Endothelial cell of umbilical vein (primary cell): Measurements from ENCODE around the gene SUPT3H. TPM values are rescaled to one million over a fixed set of nuclear protein-coding genes. Genes with fewer than 3 reads are reported as not detected.

Experiments used
- BruUV-seq: library from RNA; stranded (reverse); fragments of 400-500 nt; replicated peaks from 2 replicates; lab custom pipeline; 2021; lab: Mats Ljungman, UMichigan
- CTCF ChIA-PET: fragments of 300-600, 350-600 bp; sonication (Branson Sonifier 250); formaldehyde crosslinking; loops from one replicate; lab custom pipeline; 2021; ENCODE audit warnings: antibody characterized with exemption, inconsistent platforms; lab: Charles Lee
- POLR2A ChIA-PET: fragments of 300-600, 350-600 bp; sonication (Branson Sonifier 250); formaldehyde crosslinking; loops from one replicate; lab custom pipeline; 2021; ENCODE audit warnings: antibody characterized with exemption, inconsistent platforms; lab: Charles Lee
- DNase-seq: peaks from one replicate; pipeline ENCODE4 v3.0.0-alpha.2; 2011; ENCODE audit warnings: low read depth, low spot score
- FAIRE-seq: peaks from 2 replicates; lab custom pipeline; 2011; peaks lifted over from hg19 to GRCh38; lab: Jason Lieb, UNC
- H2AFZ ChIP-seq: 2 replicates; pipeline ENCODE4 v1.6.0; 2012; ENCODE audit warnings: low read depth, low read length, control low read depth, inconsistent platforms
- H3K27ac ChIP-seq: 2 replicates; pipeline ENCODE4 v1.5.1; 2011; ENCODE audit warnings: low read depth, mild to moderate bottlenecking, control low read depth, low read length, moderate library complexity; ENCODE audit not compliant: insufficient read depth
- H3K27me3 ChIP-seq, 2 experiments: 2 replicates each; pipeline versions ENCODE4 v1.6.0 to v1.6.1; 2011; ENCODE audit warnings: low read length in 2 of 2, mixed read lengths in 1 of 2; ENCODE audit not compliant: control insufficient read depth in 2 of 2, insufficient read depth in 2 of 2
- H3K36me3 ChIP-seq, 2 experiments: 2 replicates in 1 of 2; 3 replicates in 1 of 2; pipeline ENCODE4 v1.5.1; 2011; ENCODE audit warnings: low read length in 2 of 2, mild to moderate bottlenecking in 1 of 2, moderate library complexity in 1 of 2; ENCODE audit not compliant: control insufficient read depth in 2 of 2, insufficient read depth in 2 of 2; ENCODE audit errors: extremely low read depth in 1 of 2
- H3K4me1 ChIP-seq: 3 replicates; pipeline ENCODE4 v1.5.1; 2011; ENCODE audit warnings: mild to moderate bottlenecking, low read length; ENCODE audit not compliant: control insufficient read depth, insufficient read depth; ENCODE audit errors: extremely low read depth
- H3K4me2 ChIP-seq: 2 replicates; pipeline ENCODE4 v1.6.1; 2011; ENCODE audit warnings: low read length, control low read depth, mixed read lengths; ENCODE audit not compliant: insufficient read depth
- H3K4me3 ChIP-seq, 3 experiments: fragments of 200-600 bp in 1 of 3; sonication (generic), shearing (Covaris generic) in 1 of 3; replicated peaks in 1 of 3; 2 replicates each; pipeline ENCODE4 v1.5.1; 2011 to 2016; ENCODE audit warnings: control low read depth in 3 of 3, low read length in 3 of 3, mild to moderate bottlenecking in 2 of 3, inconsistent platforms in 1 of 3, low read depth in 1 of 3, moderate library complexity in 1 of 3; ENCODE audit not compliant: insufficient read depth in 1 of 3
- H3K79me2 ChIP-seq: 2 replicates; pipeline ENCODE4 v1.6.0; 2012; ENCODE audit warnings: low read length, inconsistent platforms; ENCODE audit not compliant: control insufficient read depth, insufficient read depth
- H3K9ac ChIP-seq: replicated peaks from 2 replicates; pipeline ENCODE3; 2011; ENCODE audit warnings: low read length, control low read depth; ENCODE audit not compliant: insufficient read depth; ENCODE audit errors: extremely low read depth
- H3K9me1 ChIP-seq: replicated peaks from 3 replicates; pipeline ENCODE4 v1.6.0; 2011; ENCODE audit warnings: mild to moderate bottlenecking, low read length; ENCODE audit not compliant: control insufficient read depth, insufficient read depth; ENCODE audit errors: extremely low read depth
- H3K9me3 ChIP-seq: replicated peaks from 2 replicates; pipeline ENCODE4 v1.5.1; 2012; ENCODE audit warnings: low read length, inconsistent platforms; ENCODE audit not compliant: control insufficient read depth, insufficient read depth
- H4K20me1 ChIP-seq: replicated peaks from 2 replicates; pipeline ENCODE3; 2011; ENCODE audit warnings: mild to moderate bottlenecking, low read length; ENCODE audit not compliant: control insufficient read depth, insufficient read depth; ENCODE audit errors: extremely low read depth
- CTCF ChIP-seq, 2 donors: IDR thresholded peaks; 1 replicate in 1 of 2; 2 replicates in 1 of 2; pipeline ENCODE4 v1.5.1; 2011; ENCODE audit warnings: low read length in 2 of 2, mild to moderate bottlenecking in 2 of 2, moderate library complexity in 2 of 2, control low read depth in 1 of 2, inconsistent platforms in 1 of 2, low read depth in 1 of 2; ENCODE audit not compliant: insufficient read depth in 1 of 2; ENCODE audit errors: extremely low read depth in 1 of 2
- EZH2 ChIP-seq: IDR thresholded peaks from 2 replicates; pipeline ENCODE4 v1.6.1; 2012; ENCODE audit warnings: borderline replicate concordance, low read depth, mild to moderate bottlenecking, moderate library complexity, low read length, inconsistent platforms; ENCODE audit not compliant: severe bottlenecking
- FOS ChIP-seq: IDR thresholded peaks from 2 replicates; pipeline ENCODE4 v1.6.1; 2011; ENCODE audit warnings: mild to moderate bottlenecking, low read length, moderate library complexity, borderline replicate concordance; ENCODE audit not compliant: insufficient read depth
- GATA2 ChIP-seq: IDR thresholded peaks from 2 replicates; pipeline ENCODE4 v1.7.0; 2011; ENCODE audit warnings: low read depth, mild to moderate bottlenecking, moderate library complexity, mixed read lengths, low read length; ENCODE audit not compliant: insufficient read length, insufficient read depth
- JUN ChIP-seq: IDR thresholded peaks from 2 replicates; pipeline ENCODE4 v1.6.1; 2011; ENCODE audit warnings: borderline replicate concordance, low read depth; ENCODE audit not compliant: insufficient read length, insufficient read depth
- MAX ChIP-seq: IDR thresholded peaks from 2 replicates; pipeline ENCODE4 v1.6.1; 2011; ENCODE audit not compliant: insufficient read depth, insufficient read length
- MYC ChIP-seq: IDR thresholded peaks from one replicate; pipeline ENCODE4 v1.6.1; 2011; ENCODE audit warnings: mild to moderate bottlenecking, low read depth, low read length
- POLR2A ChIP-seq: IDR thresholded peaks from 2 replicates; pipeline ENCODE4 v1.6.1; 2012; ENCODE audit warnings: low read depth, mild to moderate bottlenecking, control low read depth, low read length
- POLR2AphosphoS5 ChIP-seq: IDR thresholded peaks from 2 replicates; pipeline ENCODE4 v1.6.1; 2012; ENCODE audit warnings: low read depth, mild to moderate bottlenecking, control low read depth, low read length, moderate library complexity; ENCODE audit not compliant: insufficient read depth
- dilution Hi-C: fragments of 300-500 bp; cut with MboI; formaldehyde crosslinking; loops from one replicate; pipeline ENCODE4 v1.15.0; 2019; ENCODE audit warnings: low sequenced_read_pairs; ENCODE audit not compliant: extremely low pct_ligation_motif_present
- intact Hi-C: fragments of 100-400 bp; cut with micrococcal nuclease; formaldehyde crosslinking; loops from one replicate; pipeline ENCODE4 v1.10.0; 2022
- polyA plus RNA-seq, 4 experiments: library from polyadenylated mRNA; depleted of rRNA in 3 of 4; stranded (reverse) in 3 of 4; unstranded in 1 of 4; fragments of >200 nt; gene quantifications; 2 replicates each; pipeline versions ENCODE4 v1.2.1 to v1.2.3, GENCODE V29; 2011 to 2012; ENCODE audit warnings: missing spikeins in 1 of 4
- total RNA-seq: library from RNA; stranded (reverse); gene quantifications from 2 replicates; pipeline ENCODE4 v1.2.3, GENCODE V29; 2021

SUPT3H gene
- total and polyA plus RNA-seq, 2 donors (not counting 3 experiments of a cell fraction or from before 2014, with no cell fraction given) = 8.3 to 9.8 TPM

GRCh38 chr6:44956396-44956795 is 421.3 kb downstream of the SUPT3H start:
- intact Hi-C loops = no loop called here

More at GRCh38 chr6:44956396-44956795, 421.3 kb downstream of the SUPT3H start:
- H3K9me3 ChIP-seq = no peaks in the 10 kb centered on the region
- no peaks in the 10 kb centered on the region for H3K9me1 ChIP-seq
- no peak overlapping the region for H3K4me3 ChIP-seq
- DNase-seq (no peak), FAIRE-seq (no peak)
- ChIA-PET CTCF (no interaction called here), POLR2A (no interaction called here)
- H2AFZ ChIP-seq = no peak overlapping the region
- no peak overlapping the region for H3K9ac ChIP-seq
- no peaks in the 10 kb centered on the region for H3K79me2 ChIP-seq
- dilution Hi-C loops = no loop called here
- no peaks in the 10 kb centered on the region for H4K20me1 ChIP-seq
- no peak for TF ChIP-seq JUN
- no peak for TF ChIP-seq MYC
- no peak for TF ChIP-seq POLR2AphosphoS5
- TF ChIP-seq CTCF (IDR thresholded peaks at IDR 0.05; ENCODE audit: extremely low read depth in 1 of 2, insufficient read depth in 1 of 2, low read depth in 1 of 2, low read length in 2 of 2) = no peak
- no peak for TF ChIP-seq POLR2A
- no peak for TF ChIP-seq MAX
- no peak for TF ChIP-seq GATA2
- TF ChIP-seq EZH2 = no peak
- TF ChIP-seq FOS = no peak
- no peaks in the 10 kb centered on the region for H3K27me3 ChIP-seq
- no peaks in the 10 kb centered on the region for H3K4me1 ChIP-seq
- no peaks in the 10 kb centered on the region for H3K36me3 ChIP-seq
- H3K27ac ChIP-seq = no peak overlapping the region
- H3K4me2 ChIP-seq = no peak overlapping the region
- BruUV-seq = no TSS peak
